ENCODE measurements around the gene SSH2.
"Not testable (repeated sequence)": the region's sequence is repeated elsewhere in the genome, so short reads cannot be mapped to it uniquely, and the experiment has no call there.

Gene SSH2

DNA sequence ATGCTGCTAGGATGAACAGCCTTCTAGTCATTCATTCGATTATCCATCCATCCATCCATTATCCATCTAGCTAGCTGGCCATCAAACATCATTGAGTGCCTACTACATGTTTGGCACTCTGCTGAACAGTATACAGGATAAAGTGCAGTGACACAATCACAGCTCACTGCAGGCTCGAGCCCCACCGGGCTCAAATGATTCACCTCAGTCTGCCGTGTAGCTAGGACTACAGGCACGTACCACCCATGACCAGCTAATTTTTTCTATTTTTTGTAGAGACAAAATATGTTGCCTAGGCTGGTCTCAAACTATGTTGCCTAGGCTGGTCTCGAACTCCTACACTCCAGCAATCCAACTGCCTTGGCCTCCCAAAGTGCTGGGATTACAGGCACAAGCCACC lies 50.0 kb downstream of the SSH2 start:
- no peak for DNase-seq (ENCODE audit: low read depth, low spot score)

DNA sequence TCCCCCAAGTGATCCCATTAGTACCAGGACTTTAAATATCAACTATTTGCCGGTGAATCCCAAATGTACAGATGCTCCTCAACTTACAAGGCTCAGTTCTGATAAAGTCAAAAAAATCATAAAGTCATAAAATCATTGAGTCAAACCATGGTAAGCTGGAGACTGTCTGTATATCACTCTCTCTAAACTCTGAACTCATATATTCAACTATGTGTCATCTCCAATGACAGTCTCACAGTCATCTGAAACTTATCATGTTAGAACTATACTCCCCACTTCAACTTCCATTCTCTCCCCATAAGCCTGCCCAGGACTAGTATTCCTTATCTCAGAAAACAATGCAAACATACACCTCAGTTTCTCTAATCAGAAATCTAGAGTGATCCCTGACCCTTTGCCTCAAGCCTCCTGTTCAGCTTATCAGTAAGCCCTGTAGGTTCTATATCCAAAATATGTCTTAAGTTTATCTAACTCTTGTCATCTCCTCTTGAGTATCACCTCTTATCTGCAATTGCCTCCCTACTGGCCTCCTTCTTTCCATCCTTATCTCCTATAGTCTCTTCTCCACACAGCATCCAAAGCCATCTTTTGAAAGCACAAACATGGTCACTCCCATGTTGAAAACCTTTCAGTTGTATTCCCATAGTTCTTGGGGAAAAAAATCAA lies 55.0 kb downstream of the SSH2 start:
- DNase-seq (ENCODE audit: low read depth, low spot score): no peak

GRCh38 chr17:29874358-29874757 lies 55.7 kb downstream of the SSH2 start:
- not testable (repeated sequence) for DNase-seq (ENCODE audit: low read depth, low spot score)

- DNase-seq (ENCODE audit: low read depth, low spot score): no peak
These were observed 56.6 kb downstream of the SSH2 start for GRCh38 chr17:29873476-29873875.

GRCh38 chr17:29870836-29871465 lies 59.1 kb downstream of the SSH2 start:
- DNase-seq (ENCODE audit: low read depth, low spot score): no peak

GRCh38 chr17:29867643-29868181 lies 62.3 kb downstream of the SSH2 start:
- DNase-seq (ENCODE audit: low read depth, low spot score): no peak

- no peak for DNase-seq (ENCODE audit: low read depth, low spot score)
These were observed 63.2 kb downstream of the SSH2 start for GRCh38 chr17:29866746-29867404.

GRCh38 chr17:29864615-29865014 lies 65.4 kb downstream of the SSH2 start:
- no peak for DNase-seq (ENCODE audit: low read depth, low spot score)

DNA sequence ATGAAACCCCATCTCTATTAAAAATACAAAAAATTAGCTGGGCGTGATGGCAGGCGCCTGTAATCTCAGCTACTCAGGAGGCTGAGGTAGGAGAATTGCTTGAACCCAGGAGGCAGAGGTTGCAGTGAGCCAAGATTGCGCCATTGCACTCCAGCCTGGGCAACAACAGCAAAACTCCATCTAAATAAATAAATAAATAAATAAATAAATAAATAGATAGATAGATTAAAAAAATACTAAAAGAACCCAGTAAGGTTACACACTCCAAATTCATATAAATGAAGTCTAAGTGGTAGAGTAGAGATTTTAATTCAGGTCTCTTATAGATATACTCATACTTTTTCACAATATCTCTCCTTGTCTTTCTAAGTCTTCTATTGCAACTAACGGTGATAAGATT lies 65.9 kb downstream of the SSH2 start:
- not testable (repeated sequence) for DNase-seq (ENCODE audit: low read depth, low spot score)

DNA sequence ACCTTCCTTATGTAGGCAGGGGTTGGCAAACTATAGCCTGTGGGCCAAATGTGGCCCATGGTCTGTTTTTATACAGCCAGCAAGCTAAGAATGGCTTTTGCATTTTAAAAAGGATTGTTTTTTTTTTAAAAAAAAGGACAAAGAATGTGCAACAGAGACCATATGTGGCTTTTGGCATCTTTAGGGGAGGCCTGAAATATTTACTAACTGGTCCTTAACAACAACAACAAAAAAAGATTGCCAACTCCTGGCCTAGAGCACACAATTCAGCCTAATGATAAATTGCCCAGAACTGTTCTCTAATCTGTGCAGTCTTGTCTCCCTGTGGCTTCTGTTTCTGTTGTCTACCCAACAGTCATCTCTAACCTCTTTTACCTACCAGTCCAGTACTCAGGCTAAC lies 67.1 kb downstream of the SSH2 start:
- DNase-seq (ENCODE audit: low read depth, low spot score): no peak

GRCh38 chr17:29862127-29862526 lies 67.9 kb downstream of the SSH2 start:
- DNase-seq (ENCODE audit: low read depth, low spot score): no peak

- not testable (repeated sequence) for DNase-seq (ENCODE audit: low read depth, low spot score)
These were observed 70.6 kb downstream of the SSH2 start for GRCh38 chr17:29859445-29859844.

DNA sequence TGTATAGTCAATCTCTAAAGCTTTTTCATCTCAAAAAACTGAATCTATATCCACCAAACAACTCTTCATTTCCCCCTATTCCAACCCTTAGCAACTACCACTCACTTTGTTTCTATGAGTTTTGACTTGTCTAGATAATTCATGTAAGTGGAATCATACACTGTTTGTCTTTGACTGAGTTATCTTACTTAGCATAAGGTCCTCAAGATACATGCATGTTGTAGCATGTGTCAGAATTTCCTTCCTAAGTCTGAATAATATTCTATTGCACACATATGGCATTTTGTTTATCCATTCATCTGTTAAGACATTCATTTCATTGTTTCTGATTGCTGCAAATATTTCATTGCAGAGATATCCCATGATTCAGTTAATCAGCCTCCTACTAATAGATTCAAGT lies 72.2 kb downstream of the SSH2 start:
- DNase-seq (ENCODE audit: low read depth, low spot score): no peak

DNA sequence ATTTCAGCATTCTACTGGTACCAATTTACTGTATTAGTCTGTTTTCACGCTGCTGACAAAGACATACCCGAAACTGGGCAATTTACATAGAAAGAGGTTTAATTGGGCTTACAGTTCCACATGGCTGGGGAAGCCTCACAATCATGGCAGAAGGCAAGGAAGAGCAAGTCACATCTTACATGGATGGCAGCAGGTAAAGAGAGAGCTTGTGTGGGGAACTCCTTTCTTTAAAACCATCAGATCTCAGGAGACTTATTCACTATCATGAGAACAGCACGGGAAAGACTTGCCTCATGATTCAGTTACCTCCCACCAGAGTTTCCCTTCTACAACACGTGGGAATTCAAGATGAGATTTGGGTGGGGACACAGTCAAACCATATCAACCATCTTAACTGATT lies 72.9 kb downstream of the SSH2 start:
- DNase-seq (ENCODE audit: low read depth, low spot score): not testable (repeated sequence)

- DNase-seq (ENCODE audit: low read depth, low spot score): no peak
These were observed 74.3 kb downstream of the SSH2 start for GRCh38 chr17:29855686-29856085.

DNA sequence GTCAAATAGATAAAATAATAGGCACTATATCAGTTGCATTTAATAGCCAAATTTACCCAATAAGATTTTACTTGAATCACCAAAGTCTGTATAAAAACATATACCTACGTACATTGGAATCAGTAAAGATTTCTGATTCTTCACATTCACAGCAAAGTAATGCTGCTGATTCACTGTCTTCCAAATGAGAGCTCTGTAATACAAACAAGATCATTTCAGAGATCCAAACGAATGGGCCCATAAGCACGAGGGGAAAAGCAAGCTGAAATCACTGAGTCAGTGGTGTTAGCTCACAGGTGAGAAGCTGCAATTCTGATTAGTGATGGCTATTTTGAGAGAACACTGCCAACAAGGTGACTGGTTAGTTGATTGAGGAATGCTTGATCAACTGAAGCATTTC lies 81.3 kb downstream of the SSH2 start:
- no peak for DNase-seq (ENCODE audit: low read depth, low spot score)

DNA sequence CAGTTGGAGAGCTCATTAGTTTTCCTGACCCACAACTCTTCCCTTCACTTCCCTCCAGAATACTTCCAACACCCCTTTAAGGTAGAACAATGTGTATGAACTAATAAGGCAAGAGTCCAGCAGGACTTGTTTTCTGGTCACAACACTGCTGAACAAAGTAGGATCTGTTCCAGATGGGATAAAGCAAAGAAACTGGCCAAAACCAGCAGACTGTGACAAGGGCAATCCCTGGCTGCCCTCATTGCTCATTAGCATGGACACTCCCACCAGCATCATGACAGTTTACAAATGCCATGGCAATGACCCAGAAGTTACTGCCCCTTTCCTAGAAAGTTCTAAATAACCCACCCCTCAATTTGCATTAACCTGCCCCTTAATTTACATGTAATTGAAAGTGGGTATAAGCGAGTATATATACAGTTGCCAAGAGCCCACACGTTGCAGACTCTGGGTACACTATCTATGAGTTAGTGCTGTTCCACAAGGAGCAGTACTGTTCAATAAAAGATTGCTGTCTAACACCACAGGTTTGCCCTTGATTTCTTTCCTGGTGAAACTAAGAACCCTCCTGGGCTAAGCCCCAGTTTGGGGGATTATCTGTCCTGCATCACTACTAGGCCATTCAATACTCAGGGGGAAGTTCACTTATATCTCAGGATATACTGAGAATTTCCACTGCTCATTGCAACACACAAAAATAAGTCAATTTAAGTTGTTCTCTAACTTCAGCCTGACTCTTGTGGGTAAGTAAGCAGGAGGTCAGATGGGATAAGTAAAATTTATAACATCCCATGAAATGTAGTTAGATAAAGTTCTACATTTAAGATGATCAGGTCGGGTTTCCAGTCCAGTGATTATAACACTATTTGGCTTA lies 82.3 kb downstream of the SSH2 start:
- no peak for DNase-seq (ENCODE audit: low read depth, low spot score)

DNA sequence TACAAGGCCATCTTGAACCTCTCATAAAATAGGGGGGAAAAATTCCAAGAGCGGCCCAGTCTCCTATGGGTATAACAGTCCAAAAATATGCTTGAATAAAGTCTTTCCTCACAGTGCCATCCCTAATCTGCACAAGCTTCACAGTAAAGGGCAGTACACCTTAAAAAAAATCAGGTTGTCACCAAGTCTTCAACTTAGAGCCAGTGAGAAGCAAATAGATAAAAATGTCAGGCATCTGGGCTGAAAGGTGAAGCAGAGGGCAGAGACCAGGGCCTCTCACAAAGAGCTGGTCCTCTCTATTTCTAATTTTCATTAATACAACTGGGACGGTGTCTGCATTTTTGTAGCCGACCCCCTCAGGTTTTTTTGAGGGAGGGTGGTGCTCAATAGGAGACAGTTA lies 82.9 kb downstream of the SSH2 start:
- DNase-seq (ENCODE audit: low read depth, low spot score): no peak

DNA sequence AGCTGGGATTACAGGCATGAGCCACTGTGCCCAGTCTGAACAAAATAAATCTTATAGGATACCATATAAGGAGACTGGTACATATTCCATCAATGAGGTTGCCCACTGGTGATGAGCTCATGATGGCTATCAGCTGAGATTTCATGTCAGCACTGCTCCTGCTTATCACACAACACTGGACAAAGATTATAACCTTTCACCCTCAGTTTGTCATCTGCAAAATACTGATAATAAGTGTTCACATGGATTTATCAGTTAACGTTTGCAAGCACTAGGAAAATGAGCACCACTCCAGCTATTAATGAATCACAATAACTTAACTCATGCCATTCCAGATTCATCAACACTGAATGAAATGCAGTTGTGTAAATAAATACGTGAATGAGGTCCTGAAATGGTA lies 83.7 kb downstream of the SSH2 start:
- DNase-seq (ENCODE audit: low read depth, low spot score): no peak

DNA sequence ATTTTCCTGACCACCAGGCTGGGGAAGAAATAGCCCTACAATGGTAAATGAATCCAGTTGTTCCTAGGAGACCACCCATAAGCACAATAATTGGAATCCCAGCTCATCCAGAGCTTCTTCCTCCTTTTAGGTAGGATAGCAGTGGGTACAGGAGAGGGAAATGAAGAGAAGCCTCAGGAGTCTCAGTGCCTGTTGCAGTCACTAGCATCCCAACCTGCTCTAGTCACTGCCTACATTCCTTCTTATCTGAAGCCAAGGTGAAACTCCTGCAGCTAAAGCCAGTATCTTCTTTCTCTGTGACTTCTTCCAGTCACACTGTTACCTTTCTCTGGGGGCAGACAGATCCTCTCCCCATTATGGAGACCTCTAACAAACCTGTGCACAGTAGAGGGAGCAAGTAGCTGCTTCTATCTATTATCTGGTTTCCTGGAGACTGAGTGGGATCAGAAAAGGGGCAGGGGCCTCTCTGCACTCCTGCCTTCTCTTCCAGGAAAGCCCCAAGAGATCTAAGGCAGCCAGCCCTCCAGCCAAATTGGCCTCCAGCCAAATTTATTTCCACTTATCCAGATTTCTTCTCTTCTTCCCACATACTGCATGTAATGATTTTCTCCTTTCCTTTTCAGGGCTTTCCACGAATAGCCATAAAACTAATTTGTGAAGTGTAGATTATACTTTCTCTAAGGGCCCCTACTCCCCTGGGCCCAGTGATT lies 85.5 kb downstream of the SSH2 start:
- peak; percentile 40 for DNase-seq (ENCODE audit: low read depth, low spot score)

- no peak for DNase-seq (ENCODE audit: low read depth, low spot score)
These were observed 89.1 kb downstream of the SSH2 start for GRCh38 chr17:29840884-29841283.

All from ELF-1 (cell line).